Suprapubic skin (tissue), 4 donors: ENCODE measurements around the gene PRKCQ.

Experiments used
- POLR2A ChIP-seq, 2 donors: fragments of 450-650 bp; IDR thresholded peaks; one replicate each; pipeline ENCODE4 v1.6.1; 2017; ENCODE audit warnings: antibody characterized with exemption in 2 of 2, mild to moderate bottlenecking in 2 of 2, moderate library complexity in 2 of 2
- POLR2AphosphoS5 ChIP-seq, 3 donors: sonication (generic); formaldehyde crosslinking; IDR thresholded peaks; one replicate each; pipeline ENCODE4 v1.6.1; 2017; ENCODE audit warnings: antibody characterized with exemption in 3 of 3
- TF ChIP-seq, protein P1 (sequence below), 2 donors: fragments of 200-600 bp in 1 of 2; fragments of 450-650 bp in 1 of 2; sonication (generic) in 1 of 2; IDR thresholded peaks; one replicate each; pipeline ENCODE4 v1.5.1; 2016 to 2019; ENCODE audit warnings: antibody characterized with exemption in 2 of 2, mild to moderate bottlenecking in 1 of 2, moderate library complexity in 1 of 2

DNA sequence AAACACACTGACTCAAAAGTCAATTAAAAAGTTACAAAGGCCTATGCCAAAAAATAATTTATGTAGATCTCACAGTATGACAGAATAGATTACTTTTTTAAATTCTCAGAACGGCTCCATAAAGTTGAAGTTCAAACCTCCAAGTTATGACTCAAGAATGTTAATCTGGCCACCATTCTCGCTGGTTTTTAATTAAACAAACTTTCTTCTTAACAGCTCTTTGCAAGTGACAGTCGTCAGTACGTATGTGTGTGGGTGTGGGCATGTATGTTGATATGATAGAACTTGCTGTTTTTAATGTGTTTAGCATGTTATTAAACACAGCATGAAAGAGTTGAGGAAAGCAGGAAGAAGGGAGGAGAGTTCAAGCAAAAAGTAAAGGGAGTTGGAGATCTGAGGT, 18.5 kb downstream of the PRKCQ start:
- TF ChIP-seq, protein P1, sequence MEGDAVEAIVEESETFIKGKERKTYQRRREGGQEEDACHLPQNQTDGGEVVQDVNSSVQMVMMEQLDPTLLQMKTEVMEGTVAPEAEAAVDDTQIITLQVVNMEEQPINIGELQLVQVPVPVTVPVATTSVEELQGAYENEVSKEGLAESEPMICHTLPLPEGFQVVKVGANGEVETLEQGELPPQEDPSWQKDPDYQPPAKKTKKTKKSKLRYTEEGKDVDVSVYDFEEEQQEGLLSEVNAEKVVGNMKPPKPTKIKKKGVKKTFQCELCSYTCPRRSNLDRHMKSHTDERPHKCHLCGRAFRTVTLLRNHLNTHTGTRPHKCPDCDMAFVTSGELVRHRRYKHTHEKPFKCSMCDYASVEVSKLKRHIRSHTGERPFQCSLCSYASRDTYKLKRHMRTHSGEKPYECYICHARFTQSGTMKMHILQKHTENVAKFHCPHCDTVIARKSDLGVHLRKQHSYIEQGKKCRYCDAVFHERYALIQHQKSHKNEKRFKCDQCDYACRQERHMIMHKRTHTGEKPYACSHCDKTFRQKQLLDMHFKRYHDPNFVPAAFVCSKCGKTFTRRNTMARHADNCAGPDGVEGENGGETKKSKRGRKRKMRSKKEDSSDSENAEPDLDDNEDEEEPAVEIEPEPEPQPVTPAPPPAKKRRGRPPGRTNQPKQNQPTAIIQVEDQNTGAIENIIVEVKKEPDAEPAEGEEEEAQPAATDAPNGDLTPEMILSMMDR (IDR thresholded peaks at IDR 0.05): no peak
- TF ChIP-seq POLR2A (IDR thresholded peaks at IDR 0.05) (no peak), POLR2AphosphoS5 (IDR thresholded peaks at IDR 0.05) (no peak)
